Osteoblast (primary cell): Measurements from ENCODE around the gene ASIC4. TPM values are rescaled to one million over a fixed set of nuclear protein-coding genes. Genes with fewer than 3 reads are reported as not detected.

Experiments
- DNase-seq: peaks from one replicate; pipeline ENCODE4 v3.0.0; 2011; ENCODE audit warnings: low spot score, mixed read lengths; ENCODE audit not compliant: insufficient read length; ENCODE audit errors: missing footprints
- H2AFZ ChIP-seq: 2 replicates; pipeline ENCODE4 v1.6.0; 2011; ENCODE audit warnings: mild to moderate bottlenecking, low read length
- H3K27ac ChIP-seq: 2 replicates; pipeline ENCODE4 v1.5.1; 2011; ENCODE audit warnings: mild to moderate bottlenecking, low read depth, low read length, moderate library complexity
- H3K27me3 ChIP-seq: 2 replicates; pipeline ENCODE4 v1.6.0; 2012; ENCODE audit warnings: mild to moderate bottlenecking, control low read depth, inconsistent platforms, low read length, moderate library complexity; ENCODE audit not compliant: insufficient read depth
- H3K36me3 ChIP-seq: 2 replicates; pipeline ENCODE4 v1.5.1; 2011; ENCODE audit warnings: mild to moderate bottlenecking, low read length, control low read depth, moderate library complexity; ENCODE audit not compliant: insufficient read depth
- H3K4me1 ChIP-seq: 2 replicates; pipeline ENCODE4 v1.5.1; 2011; ENCODE audit warnings: mild to moderate bottlenecking, low read length, control low read depth, moderate library complexity; ENCODE audit not compliant: insufficient read depth
- H3K4me2 ChIP-seq: 2 replicates; pipeline ENCODE4 v1.6.0; 2011; ENCODE audit warnings: mild to moderate bottlenecking, low read length; ENCODE audit not compliant: insufficient read depth
- H3K4me3 ChIP-seq: fragments of 200-600 bp; sonication (generic); 3 replicates; pipeline ENCODE4 v1.5.1; 2012; ENCODE audit warnings: mild to moderate bottlenecking, low read length, inconsistent platforms; ENCODE audit not compliant: insufficient read depth
- H3K79me2 ChIP-seq: 2 replicates; pipeline ENCODE4 v1.6.0; 2012; ENCODE audit warnings: mild to moderate bottlenecking, low read length, control low read depth, inconsistent platforms; ENCODE audit not compliant: insufficient read depth
- H3K9me3 ChIP-seq: 2 replicates; pipeline ENCODE4 v1.5.1; 2011; ENCODE audit warnings: low read depth, low read length, control low read depth
- H4K20me1 ChIP-seq: 2 replicates; pipeline ENCODE4 v1.6.0; 2012; ENCODE audit warnings: mild to moderate bottlenecking, low read length, control low read depth; ENCODE audit not compliant: insufficient read depth
- total RNA-seq: library from RNA; depleted of rRNA; stranded (reverse); fragments of >200 nt; gene quantifications from 2 replicates; pipeline ENCODE4 v1.2.3, GENCODE V29; 2012
- TF ChIP-seq, protein P1 (sequence below): IDR thresholded peaks from 2 replicates; pipeline ENCODE4 v1.5.1; 2011; ENCODE audit warnings: mild to moderate bottlenecking, low read depth, low read length, moderate library complexity; ENCODE audit errors: extremely low read depth

Gene ASIC4
- total RNA-seq, 1 donor = not detected

DNA sequence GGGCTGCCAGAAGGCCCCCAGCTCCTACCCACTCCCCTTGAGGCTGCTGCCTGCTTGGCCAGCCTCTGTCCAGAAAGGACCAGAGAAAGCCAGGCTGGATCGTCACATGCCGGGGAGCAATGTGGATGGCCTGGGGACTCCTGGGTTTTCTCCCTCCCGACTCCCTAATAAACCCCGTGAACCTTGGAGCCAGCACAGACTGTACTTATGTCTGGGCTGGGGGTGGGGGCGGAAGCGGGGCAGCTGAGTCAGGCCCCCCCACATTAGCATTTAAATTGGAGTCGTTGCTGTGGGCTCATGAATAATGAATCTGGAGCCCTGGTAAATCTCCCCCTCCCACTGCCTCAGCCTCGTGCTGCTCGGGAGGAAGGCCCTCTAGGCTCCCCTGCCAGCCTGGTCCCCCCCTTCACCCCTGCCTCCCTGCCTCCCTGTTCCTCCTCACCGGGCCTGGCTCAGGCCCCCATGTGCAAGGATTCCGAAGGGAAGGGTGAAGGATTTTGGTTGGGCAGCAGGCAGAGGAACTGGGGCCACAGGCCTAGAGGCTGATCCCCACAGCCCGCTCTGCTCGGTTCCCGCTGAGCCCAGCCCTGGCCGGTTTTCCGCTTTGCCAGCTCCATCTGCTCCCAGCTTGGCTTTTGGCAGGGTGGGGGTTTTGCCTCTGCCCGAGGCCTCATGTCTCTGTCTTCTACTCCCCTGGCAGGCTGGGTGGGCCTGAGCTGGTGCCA is 7.3 kb upstream of the ASIC4 start:
- Histone ChIP-seq H2AFZ (no peak overlapping the region), H3K27ac (no peak overlapping the region)
- TF ChIP-seq, protein P1, sequence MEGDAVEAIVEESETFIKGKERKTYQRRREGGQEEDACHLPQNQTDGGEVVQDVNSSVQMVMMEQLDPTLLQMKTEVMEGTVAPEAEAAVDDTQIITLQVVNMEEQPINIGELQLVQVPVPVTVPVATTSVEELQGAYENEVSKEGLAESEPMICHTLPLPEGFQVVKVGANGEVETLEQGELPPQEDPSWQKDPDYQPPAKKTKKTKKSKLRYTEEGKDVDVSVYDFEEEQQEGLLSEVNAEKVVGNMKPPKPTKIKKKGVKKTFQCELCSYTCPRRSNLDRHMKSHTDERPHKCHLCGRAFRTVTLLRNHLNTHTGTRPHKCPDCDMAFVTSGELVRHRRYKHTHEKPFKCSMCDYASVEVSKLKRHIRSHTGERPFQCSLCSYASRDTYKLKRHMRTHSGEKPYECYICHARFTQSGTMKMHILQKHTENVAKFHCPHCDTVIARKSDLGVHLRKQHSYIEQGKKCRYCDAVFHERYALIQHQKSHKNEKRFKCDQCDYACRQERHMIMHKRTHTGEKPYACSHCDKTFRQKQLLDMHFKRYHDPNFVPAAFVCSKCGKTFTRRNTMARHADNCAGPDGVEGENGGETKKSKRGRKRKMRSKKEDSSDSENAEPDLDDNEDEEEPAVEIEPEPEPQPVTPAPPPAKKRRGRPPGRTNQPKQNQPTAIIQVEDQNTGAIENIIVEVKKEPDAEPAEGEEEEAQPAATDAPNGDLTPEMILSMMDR = no peak

DNA sequence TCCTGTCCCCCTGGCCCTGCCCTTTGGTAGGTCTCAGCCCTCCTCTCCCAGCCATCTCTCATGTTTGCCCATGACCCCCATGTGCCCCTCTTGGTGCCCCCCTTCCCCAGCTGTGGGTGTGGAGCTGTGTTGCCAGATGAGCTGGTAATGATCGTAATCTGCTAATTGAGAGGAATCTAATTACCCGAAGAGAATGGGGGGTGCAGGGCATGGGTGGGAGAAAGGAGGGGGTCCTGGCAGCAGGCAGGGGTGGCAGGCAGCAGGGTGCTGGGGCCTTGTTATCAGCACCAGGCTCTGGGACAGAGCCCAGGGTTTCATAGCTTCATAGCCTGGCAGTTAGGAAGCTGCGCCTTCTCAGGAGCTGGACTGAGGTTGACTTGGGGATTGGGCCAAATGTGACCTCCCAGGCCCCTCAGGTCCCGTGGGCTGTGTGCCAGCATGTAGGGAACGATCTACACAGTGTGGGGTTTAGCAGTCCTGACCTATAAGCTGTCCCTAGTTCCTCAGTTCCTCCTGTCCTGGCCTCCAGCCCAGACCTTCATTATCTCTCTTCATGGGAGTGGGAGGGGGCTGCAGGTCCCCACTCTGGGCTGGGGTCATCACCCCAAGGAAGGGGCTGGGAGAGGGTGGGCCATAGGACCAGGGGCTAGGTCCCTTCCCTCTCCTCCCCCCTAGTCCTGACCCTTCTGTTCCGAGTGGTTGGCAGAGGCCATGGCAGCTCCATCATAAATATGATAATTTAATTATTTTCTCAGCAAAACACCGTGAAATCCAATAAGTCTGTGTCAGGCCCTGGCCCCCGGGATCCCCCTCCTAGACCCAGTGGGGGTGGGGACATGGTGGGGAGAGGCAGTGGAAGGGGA is 6.5 kb upstream of the ASIC4 start:
- DNase-seq = no peak
- Histone ChIP-seq H3K9me3 (no peaks in the 10 kb centered on the region), H3K4me1 (peaks cover 12% of the 10 kb centered on the region), H3K27ac (no peak overlapping the region), H3K4me2 (no peak overlapping the region), H2AFZ (no peak overlapping the region), H3K4me3 (no peak overlapping the region), H3K36me3 (peaks cover 31% of the 10 kb centered on the region), H3K79me2 (no peaks in the 10 kb centered on the region), H3K27me3 (peaks cover 19% of the 10 kb centered on the region), H4K20me1 (peaks cover 10% of the 10 kb centered on the region)
- TF ChIP-seq, protein P1 = no peak

More for the DNA sequence above, 7.3 kb upstream of the ASIC4 start:
- Histone ChIP-seq H3K4me2 (no peak overlapping the region), H3K79me2 (no peaks in the 10 kb centered on the region), H3K4me3 (no peak overlapping the region), H3K27me3 (peaks cover 10% of the 10 kb centered on the region), H3K9me3 (no peaks in the 10 kb centered on the region), H4K20me1 (peaks cover 10% of the 10 kb centered on the region), H3K4me1 (peaks cover 12% of the 10 kb centered on the region), H3K36me3 (peaks cover 36% of the 10 kb centered on the region)
- DNase-seq = no peak

DNA sequence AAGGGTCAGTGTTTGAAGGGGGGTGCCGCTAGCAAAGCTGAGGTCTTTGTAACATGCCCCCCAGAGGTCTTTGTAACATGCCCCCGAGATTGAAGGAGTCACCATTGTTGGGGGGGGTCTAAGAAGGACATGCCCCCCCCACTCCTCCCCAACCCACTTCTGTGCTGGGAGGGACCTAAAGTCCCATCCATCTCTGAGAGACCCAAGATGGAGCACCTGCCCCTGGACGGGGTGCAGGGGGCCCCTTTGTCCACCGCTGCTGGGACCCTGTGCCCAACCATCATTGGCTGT is 5.9 kb upstream of the ASIC4 start:
- TF ChIP-seq, protein P1 = no peak
- Histone ChIP-seq H3K27ac (no peak overlapping the region), H3K27me3 (peaks cover 25% of the 10 kb centered on the region), H3K4me1 (peaks cover 12% of the 10 kb centered on the region), H3K4me2 (no peak overlapping the region), H3K9me3 (no peaks in the 10 kb centered on the region), H4K20me1 (peaks cover 10% of the 10 kb centered on the region), H3K36me3 (peaks cover 29% of the 10 kb centered on the region), H3K79me2 (no peaks in the 10 kb centered on the region), H3K4me3 (no peak overlapping the region), H2AFZ (no peak overlapping the region)
- DNase-seq = no peak

DNA sequence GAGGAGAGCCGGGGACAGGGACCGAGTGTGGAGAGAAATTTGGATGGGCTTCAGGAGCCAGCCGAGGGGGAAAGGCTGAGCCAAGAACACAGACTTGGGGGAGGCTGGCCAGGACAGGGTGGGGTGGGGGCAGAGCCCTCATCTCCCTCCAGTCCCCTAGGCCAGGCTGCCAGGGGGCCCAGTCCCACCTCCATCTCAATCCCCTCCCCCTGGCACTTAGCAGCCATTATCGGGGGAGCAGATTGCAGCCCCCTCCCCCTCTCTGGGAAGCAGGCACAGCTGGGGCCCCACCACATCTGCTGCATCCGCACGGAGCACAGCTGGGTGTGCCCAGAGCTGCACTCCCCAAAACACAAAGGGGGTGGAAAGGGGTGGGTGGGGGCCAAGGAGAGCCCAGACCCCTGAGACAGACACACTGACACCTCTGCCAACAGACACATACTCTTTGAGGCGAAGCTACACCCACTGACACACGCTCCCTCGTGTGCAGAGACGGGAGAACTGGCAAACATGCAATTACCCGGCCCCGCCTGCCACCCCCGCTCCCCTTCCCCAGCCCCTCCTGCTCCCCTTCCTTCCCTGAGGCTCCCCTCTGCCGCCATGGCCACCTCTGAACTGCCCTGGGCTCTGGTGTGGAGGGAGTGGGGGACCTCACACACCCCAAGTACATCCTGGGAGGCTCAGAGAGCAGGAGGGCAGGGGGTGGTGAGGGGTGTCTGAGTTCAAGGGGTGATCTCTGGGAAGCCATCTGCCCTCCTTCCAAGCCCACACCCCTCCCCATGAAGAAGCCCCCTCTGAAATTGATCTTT is 5.1 kb upstream of the ASIC4 start:
- Histone ChIP-seq H3K9me3 (no peaks in the 10 kb centered on the region), H3K79me2 (no peaks in the 10 kb centered on the region), H3K4me3 (peak overlapping the region; percentile 69), H3K27me3 (peaks cover 33% of the 10 kb centered on the region), H3K36me3 (peaks cover 21% of the 10 kb centered on the region), H3K27ac (no peak overlapping the region), H2AFZ (no peak overlapping the region), H3K4me1 (peaks cover 12% of the 10 kb centered on the region), H3K4me2 (peak overlapping the region; percentile 89), H4K20me1 (peaks cover 10% of the 10 kb centered on the region)
- DNase-seq = no peak
- TF ChIP-seq, protein P1 = no peak
